ENCODE measurements around the gene MRE11. TPM values are rescaled to one million over a fixed set of nuclear protein-coding genes. Genes with fewer than 3 reads are reported as not detected.

Gene MRE11
- total RNA-seq, 3 donors from 2014 or later: 15.3 to 18.0 (median 16.9) TPM

Small RNA genes within 50 kb of the gene (microRNA-seq; reads per million reads assigned to microRNA genes)
- gene MIR548L: 4.4 reads per million, percentile 20 among the genes with 10 or more reads in this experiment

Other genes with a start within 250 kb of the MRE11 start
- gene IZUMO1R, start 189.3 kb downstream of the MRE11 start, total RNA-seq: not detected
- gene GPR83, start 92.4 kb downstream of the MRE11 start, total RNA-seq: under 1 TPM in 1 of 3 donors, not detected in 2; 0.51 TPM
- 10 to 100 TPM; 15.1 to 17.9 (median 16.3) TPM for gene ANKRD49, start 140 bp upstream of the MRE11 start, total RNA-seq
- gene C11orf97, start 18.6 kb upstream of the MRE11 start, total RNA-seq: not detected
- 10 to 100 TPM; 13.9 to 23.5 (median 21.9) TPM for gene FUT4, start 50.1 kb upstream of the MRE11 start, total RNA-seq
- gene PIWIL4, start 73.5 kb upstream of the MRE11 start, total RNA-seq: 10 to 100 TPM in 1 of 3 donors, 1 to 10 TPM in 2; 5.0 to 11.5 (median 5.9) TPM

Measured in mucosa of descending colon (tissue), 3 donors.